ENCODE measurements around the gene ZNF500. TPM values are rescaled to one million over a fixed set of nuclear protein-coding genes. Genes with fewer than 3 reads are reported as not detected.

ZNF500 gene
- total RNA-seq, 8 experiments from 2014 or later, result 7.9 to 17.5 (median 9.0) TPM

DNA sequence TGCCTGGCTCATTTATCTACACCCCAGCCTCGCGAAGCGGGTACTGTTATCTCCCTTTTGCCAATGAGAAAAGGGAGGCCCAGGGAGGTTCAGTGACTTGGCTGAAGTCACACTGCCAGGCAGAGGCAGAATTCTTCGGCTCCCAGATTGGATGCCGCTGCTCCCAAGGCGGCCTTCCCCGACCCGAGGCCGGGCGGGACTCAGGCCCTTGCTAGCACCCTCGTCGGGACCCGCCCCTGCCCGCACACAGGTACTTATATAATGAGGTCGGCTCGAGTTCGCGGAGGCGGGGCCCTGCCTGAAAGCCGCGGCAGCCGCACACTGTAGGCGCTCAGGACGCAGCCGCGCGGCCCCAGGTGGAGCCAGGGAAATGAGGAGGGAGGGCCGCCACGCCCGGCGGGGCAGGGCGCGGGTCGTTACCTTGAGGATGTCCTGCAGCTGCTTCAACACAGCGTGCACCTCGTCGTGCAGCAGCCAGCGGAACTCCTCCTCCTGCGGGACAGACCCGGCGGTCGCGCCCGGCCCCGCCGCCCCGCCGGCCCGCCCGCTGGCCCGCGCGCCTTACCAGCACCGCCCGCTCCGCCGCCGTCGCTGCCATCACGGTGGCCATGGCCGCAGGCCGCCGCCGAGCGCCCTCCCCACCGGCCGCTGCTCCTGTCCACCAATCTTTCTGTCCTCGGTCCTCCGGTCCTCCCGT, 35.1 kb upstream of the ZNF500 start, which contains the start of gene ROGDI:
ROGDI (minus strand) TSS at position 672 of the 697 bp plus-strand sequence; CDS start at position 610, 62 bp downstream.
- Histone ChIP-seq H3K4me1 (replicated peaks in 1 of 2) (peaks cover 9% of the 10 kb centered on the region in 2 donors), H3K4me3 (peak within 1 kb of the TSS; percentile 58 to 88 (median 70)), H3K27ac (peak within 1 kb of the TSS; percentile 89 to 94)
- peak; percentile 37 to 60 (median 48) for ATAC-seq (replicated peaks in 6 of 8)
- WGBS, 10 experiments, result no CpG with 5 or more reads among the region's 70 CpGs
- in situ Hi-C loops (cut with MboI; ENCODE audit: low pct_unique_long_range_greater_than_20kb in 2 of 9, low sequenced_read_pairs in 9 of 9, unreplicated experiment in 9 of 9), result no loop called here

DNA sequence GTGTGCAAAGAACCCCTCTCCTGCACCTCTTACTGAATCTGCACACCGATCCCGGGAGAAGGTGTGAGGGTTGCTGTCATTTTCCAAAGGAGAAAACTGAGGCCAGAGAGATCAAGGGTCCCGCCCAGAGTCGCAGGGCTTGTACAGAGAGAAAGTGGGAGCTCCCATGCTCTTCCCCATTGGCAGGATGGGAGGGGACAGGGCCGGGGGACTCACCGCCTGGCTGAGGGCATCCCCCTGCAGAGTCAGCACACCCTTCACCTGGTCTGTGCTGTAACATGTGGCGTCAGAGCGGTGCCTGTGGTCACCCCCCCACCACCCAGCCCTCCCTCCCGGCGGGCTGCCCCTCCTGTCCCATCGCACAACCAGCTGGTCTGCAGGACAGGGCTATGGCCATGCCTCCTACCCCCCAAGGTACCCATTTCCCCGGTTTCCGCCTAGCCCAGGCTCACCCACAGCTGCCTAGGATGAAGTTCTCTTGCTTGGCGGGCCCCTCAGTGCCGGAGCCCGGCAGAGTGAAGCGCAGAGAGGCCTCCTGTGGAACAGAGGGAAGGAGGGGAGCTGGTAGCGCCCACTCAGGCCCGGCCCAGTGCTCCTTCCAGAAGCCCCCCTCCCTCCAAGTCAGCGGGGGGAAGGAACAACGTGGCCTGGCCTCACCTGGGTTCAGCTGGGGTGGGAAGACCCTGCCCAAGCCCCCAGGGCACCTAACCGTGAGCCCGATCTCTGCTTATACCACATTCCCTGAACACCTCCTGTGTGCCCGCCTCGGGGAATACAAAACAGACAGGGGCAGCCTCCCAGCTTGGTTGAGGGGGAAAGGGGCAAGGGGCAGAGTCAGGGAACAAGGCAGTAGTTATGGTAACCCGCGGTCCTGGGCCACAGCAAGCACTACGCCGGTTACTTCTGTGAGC, 34.3 kb upstream of the ZNF500 start:
- in situ Hi-C loops (cut with MboI; ENCODE audit: low pct_unique_long_range_greater_than_20kb in 2 of 9, low sequenced_read_pairs in 9 of 9, unreplicated experiment in 9 of 9), result no loop called here
- Histone ChIP-seq H3K4me1 (replicated peaks in 1 of 2) (peaks cover 9% of the 10 kb centered on the region in 2 donors), H3K27ac (peak overlapping the region; percentile 89 to 94), H3K4me3 (peak overlapping the region; percentile 58 to 88 (median 70))
- WGBS, 10 experiments, result 20 to 76% methylated on average over 2 to 4 of the region's 29 CpGs; no CpG with 5 or more reads in 8 of the 10 experiments
- ATAC-seq (replicated peaks in 6 of 8), result no peak

DNA sequence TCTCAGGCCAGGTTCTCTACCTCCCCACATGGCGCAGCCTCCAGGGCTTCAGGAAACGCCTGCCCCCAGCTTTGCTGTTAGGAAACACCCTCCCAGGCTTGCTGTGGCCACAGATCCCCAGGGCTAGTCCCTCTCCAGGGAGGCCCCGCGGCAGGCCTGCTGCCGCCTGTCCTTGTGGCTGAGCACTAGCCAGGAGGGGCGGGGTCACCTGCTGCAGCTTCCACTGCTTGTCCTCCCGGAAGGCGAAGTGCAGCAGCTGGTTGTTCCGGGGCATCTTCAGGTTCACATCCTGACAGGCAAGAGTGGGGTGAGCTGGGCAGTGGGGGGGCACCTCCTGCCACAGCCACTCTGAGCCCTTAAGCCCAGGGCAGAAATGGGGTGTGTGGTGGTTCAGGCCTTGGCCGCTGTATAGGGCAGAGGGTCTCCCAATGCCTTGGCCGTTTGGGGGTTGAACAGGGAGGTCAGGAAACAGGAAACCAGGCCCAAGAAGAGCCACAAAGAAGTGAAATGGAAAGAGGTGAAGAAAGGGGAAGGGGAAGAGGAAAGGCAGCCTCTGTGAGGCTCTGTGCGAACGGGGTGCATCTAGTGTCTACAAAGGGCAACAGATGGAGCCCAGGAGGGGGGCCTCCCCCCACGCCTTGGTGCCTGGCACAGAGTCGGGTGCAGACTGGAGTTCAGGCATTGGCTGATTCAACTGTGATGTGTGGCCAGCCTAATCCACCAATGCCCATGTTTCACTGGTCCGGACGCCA, 33.5 kb upstream of the ZNF500 start:
- Histone ChIP-seq H3K4me1 (replicated peaks in 1 of 2) (peaks cover 9% of the 10 kb centered on the region in 2 donors), H3K27ac (no peak overlapping the region), H3K4me3 (no peak overlapping the region)
- ATAC-seq (replicated peaks in 6 of 8), result peak in 1 of 8 experiments; percentile 4
- in situ Hi-C loops (cut with MboI; ENCODE audit: low pct_unique_long_range_greater_than_20kb in 2 of 9, low sequenced_read_pairs in 9 of 9, unreplicated experiment in 9 of 9), result no loop called here
- 70 to 100% (median 78%) methylated on average over 2 to 8 of the region's 17 CpGs; no CpG with 5 or more reads in 5 of the 10 experiments for WGBS, 10 experiments

DNA sequence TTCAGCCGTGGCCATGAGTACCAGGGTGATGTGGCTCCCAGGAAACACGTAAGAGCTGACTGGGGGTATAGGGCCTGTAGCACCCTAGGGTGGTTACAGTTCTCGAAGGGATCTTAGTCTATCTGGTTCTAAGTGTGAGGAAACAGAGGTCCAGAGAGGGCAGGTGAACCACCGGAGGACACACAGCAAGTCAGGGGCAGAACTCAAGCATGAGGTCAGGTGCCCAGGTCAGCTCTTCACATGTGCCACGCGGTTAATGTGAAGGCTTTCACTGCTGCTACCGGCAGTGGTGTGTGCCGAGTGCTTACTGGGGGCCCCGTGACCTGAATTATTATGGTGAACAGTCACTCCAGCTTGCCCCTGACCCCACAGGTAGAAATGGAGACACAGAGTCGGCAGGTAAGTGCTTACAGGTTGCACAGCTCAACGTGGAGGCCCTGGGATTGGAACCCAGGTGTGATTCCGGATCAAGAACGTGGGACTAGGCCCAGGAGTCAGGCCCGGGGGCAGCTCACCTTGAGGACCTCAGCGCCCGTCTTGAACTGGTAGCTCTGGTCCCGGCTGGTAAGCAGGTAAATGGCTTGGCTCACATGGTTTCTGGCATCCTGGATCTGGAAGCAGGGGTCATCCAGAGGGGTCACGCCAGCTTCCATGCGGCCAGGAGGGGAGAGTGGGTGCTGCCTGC, 32.4 kb upstream of the ZNF500 start:
- in situ Hi-C loops (cut with MboI; ENCODE audit: low pct_unique_long_range_greater_than_20kb in 2 of 9, low sequenced_read_pairs in 9 of 9, unreplicated experiment in 9 of 9), result no loop called here
- Histone ChIP-seq H3K27ac (no peak overlapping the region), H3K4me3 (no peak overlapping the region), H3K4me1 (replicated peaks in 1 of 2) (peaks cover 9% of the 10 kb centered on the region in 2 donors)
- WGBS, 10 experiments, result 90 to 100% (median 93%) methylated on average over 1 to 5 of the region's 19 CpGs; no CpG with 5 or more reads in 5 of the 10 experiments
- no peak for ATAC-seq (replicated peaks in 6 of 8)

DNA sequence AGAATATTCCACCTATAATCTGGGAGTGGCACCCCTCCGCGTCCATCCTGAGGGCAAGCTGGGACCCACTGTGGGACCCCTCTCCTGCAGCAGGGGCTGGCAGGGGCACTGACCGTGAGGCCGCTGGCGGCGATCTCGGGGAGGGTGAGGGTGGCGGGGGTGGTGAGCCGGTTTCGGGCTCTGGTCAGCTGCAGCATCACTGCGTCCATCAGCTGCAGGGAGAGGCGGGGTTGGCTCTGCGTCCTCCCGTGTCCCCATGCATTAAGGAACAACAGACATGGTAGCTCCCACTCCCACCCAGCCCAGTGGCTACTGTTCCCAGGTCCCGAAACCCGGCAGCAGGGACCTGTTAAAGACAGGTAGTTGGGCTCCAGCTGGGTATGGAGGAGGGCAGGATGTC, 31.5 kb upstream of the ZNF500 start:
- 100% methylated on average over 1 of the region's 16 CpGs; no CpG with 5 or more reads in 7 of the 10 experiments for WGBS, 10 experiments
- in situ Hi-C loops (cut with MboI; ENCODE audit: low pct_unique_long_range_greater_than_20kb in 2 of 9, low sequenced_read_pairs in 9 of 9, unreplicated experiment in 9 of 9), result no loop called here
- no peak for ATAC-seq (replicated peaks in 6 of 8)
- H3K4me3 ChIP-seq, result no peak overlapping the region
- peaks cover 7 to 9% of the 10 kb centered on the region in 2 donors for H3K4me1 ChIP-seq (replicated peaks in 1 of 2)
- no peak overlapping the region for H3K27ac ChIP-seq

DNA sequence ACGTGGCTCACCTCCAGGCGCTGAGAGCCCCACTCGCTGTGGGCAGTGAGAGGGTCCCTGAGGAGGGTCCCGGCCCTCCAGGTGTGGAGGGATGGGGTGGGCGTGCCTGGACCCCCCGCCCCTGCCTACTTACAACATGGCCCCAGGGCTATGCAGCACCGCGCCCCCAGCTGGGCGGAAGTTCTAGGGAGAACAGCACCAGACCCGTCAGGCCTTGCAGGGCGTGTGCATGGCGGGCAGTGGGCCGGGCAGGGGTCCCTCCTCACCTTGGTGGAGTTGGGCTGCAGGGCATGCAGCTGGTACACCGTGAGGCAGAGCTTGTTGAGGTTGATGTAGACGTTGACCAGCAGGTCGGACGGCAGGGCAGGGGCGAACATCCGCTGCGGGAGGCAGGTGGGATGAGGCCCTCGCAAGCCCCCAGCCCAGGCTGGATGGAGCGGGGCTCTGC, 30.9 kb upstream of the ZNF500 start:
- ATAC-seq (replicated peaks in 6 of 8), result no peak
- WGBS, 10 experiments, result 88 to 93% (median 89%) methylated on average over 3 to 6 of the region's 22 CpGs; no CpG with 5 or more reads in 7 of the 10 experiments
- H3K4me1 ChIP-seq (replicated peaks in 1 of 2), result peaks cover 3 to 9% of the 10 kb centered on the region in 2 donors
- in situ Hi-C loops (cut with MboI; ENCODE audit: low pct_unique_long_range_greater_than_20kb in 2 of 9, low sequenced_read_pairs in 9 of 9, unreplicated experiment in 9 of 9), result no loop called here
- no peak overlapping the region for H3K27ac ChIP-seq
- H3K4me3 ChIP-seq, result no peak overlapping the region

DNA sequence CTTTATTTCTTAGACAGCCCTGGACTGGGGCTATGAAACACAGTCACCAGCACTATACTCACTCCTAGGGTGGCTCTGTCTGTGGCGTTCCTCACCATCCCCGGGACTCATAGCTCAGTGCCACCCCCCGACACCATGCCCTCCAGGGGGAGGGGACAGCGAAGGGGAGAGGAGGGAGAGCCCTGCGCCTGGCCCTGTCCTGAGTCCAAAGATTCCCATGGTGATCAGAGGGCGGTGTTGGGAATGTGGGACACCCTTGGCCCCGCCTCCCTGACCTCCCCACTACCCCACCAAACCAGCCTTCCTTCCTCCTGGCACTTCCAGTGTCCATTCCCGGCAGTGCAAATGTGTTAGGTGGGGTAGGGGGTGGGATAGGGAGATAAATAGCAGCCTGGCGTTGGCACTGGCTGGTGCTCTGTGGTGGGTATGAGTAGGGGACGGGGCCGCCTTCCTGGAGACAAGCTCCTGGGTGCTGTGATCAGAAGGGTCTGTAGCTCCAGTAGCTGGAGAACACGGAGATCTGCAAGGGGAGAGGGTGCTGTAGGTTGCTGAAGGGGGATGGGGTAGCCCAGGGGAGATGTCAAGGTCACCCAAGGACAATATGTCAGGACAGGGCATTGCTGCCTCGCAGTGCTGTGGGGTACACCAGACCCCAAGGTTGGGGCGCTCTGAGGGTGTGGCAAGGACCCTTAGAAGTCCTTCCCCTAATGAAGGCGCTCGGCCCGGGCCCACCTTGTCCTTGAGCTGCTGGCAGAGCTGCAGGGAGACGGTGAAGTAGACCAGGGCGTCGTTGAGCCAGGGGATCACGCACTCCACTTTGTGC, 30.2 kb upstream of the ZNF500 start:
- ATAC-seq (replicated peaks in 6 of 8), result no peak
- H3K4me3 ChIP-seq, result no peak overlapping the region
- peaks cover 3 to 9% of the 10 kb centered on the region in 2 donors for H3K4me1 ChIP-seq (replicated peaks in 1 of 2)
- no peak overlapping the region for H3K27ac ChIP-seq
- WGBS, 10 experiments, result 87 to 100% methylated on average over 1 to 3 of the region's 21 CpGs; no CpG with 5 or more reads in 8 of the 10 experiments
- in situ Hi-C loops (cut with MboI; ENCODE audit: low pct_unique_long_range_greater_than_20kb in 2 of 9, low sequenced_read_pairs in 9 of 9, unreplicated experiment in 9 of 9), result no loop called here

DNA sequence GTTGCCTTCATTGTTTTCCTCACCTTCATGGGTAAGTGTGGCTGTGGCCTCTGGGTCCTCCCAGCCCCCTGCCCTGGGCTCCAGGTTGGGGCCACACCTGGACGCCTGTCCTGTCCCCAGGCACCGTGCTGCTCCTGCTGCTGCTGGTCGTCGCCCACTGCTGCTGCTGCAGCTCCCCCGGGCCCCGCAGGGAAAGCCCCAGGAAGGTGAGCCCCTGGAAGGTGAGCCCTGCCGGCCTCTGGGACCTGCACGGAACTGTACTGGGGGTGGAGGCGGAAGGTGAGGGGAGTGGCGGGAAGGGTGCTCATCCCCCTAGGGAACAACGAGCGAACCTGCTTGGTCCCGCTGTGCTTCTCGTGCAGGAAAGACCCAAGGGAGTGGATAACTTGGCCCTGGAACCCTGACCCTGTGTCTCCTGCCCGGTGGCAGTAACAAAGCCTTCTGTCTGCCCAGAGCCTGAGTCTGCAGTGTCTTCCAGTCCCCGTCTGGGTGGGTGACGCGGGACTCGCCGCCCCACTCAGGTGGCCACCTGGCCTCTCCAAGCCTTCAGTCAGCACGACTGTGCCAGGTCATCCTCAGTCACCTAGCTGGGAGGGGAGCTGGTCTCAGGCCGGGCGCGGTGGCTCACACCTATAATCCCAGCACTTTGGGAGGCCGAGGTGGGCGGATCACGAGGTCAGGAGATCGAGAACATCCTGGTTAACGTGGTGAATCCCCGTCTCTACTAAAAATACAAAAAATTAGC, 29.0 kb upstream of the ZNF500 start:
- Histone ChIP-seq H3K4me3 (no peak overlapping the region), H3K27ac (no peak overlapping the region), H3K4me1 (replicated peaks in 1 of 2) (peaks cover 0 to 3% of the 10 kb centered on the region in 2 donors)
- WGBS, 10 experiments, result 78 to 100% (median 80%) methylated on average over 1 to 7 of the region's 30 CpGs; no CpG with 5 or more reads in 5 of the 10 experiments
- in situ Hi-C loops (cut with MboI; ENCODE audit: low pct_unique_long_range_greater_than_20kb in 2 of 9, low sequenced_read_pairs in 9 of 9, unreplicated experiment in 9 of 9), result no loop called here
- ATAC-seq (replicated peaks in 6 of 8), result peak in 2 of 8 experiments; percentile 2 to 13

DNA sequence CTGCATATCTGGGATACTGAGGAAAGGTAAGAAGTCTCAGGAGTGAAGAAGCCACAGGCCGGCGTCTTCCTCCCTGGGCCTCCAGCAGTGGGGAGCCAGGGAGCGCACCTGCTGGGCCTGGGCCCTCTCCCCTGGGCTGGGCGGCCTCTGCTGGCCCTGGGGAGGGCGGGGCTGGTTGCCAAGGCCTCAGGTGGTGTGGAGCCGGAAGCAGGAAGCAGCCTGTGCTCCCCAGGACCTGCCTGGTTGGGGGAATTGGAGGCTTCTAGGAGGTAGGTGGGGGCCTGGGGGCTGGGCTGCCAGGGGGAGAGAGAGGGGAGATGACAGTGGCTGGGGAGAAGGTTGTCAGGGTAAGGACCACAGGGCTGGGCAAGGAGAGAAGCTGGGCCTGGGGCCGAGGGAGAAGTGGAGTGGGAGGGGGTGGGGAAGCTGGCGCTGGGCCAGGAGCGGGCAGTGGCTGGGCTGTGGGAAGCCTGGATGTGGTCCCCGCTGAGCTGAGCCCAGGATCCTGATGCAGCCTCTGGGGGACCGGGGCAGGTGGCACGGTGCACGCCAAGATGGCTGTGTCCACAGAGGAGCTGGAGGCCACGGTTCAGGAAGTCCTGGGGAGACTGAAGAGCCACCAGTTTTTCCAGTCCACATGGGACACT, 28.3 kb upstream of the ZNF500 start, which contains the start of gene SMIM22:
SMIM22 (plus strand) TSS at position 189 of the 647 bp plus-strand sequence; CDS start at position 555, 366 bp downstream.
- peak in 6 of 8 experiments; percentile 15 to 47 (median 27) for ATAC-seq (replicated peaks in 6 of 8)
- in situ Hi-C loops (cut with MboI; ENCODE audit: low pct_unique_long_range_greater_than_20kb in 2 of 9, low sequenced_read_pairs in 9 of 9, unreplicated experiment in 9 of 9), result no loop called here
- no peaks in the 10 kb centered on the region for H3K4me1 ChIP-seq (replicated peaks in 1 of 2)
- WGBS, 10 experiments, result no CpG with 5 or more reads among the region's 14 CpGs
- H3K4me3 ChIP-seq, result no peak within 1 kb of the TSS
- H3K27ac ChIP-seq, result no peak within 1 kb of the TSS

DNA sequence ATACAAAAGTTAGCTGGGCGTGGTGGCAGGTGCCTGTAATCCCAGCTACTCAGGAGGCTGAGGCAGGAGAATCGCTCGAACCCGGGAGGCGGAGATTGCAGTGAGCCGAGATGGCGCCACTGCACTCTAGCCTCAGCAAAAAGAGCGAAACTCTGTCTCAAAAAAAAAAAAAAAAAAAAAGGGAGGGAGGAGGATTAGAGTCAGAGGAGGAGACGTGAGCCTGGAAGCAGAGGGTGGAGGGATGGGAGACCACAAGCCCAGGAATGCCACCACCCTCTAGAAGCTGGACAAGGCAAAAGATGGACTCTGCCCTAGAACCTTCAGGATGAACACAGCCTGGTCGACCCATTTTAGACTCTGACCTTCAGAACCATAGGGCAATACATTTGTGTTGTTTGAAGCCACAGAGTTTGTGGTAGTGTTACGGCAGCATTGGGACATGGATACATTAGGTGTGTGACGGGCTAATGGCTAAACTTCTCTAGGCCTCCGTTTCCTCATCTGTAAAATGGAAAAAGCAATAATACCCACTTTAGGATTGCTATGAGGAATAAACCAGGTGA, 26.1 kb upstream of the ZNF500 start:
- H3K4me1 ChIP-seq (replicated peaks in 1 of 2), result no peaks in the 10 kb centered on the region
- 50 to 96% (median 80%) methylated on average over 2 to 10 of the region's 13 CpGs; no CpG with 5 or more reads in 1 of the 10 experiments for WGBS, 10 experiments
- no peak overlapping the region for H3K27ac ChIP-seq
- no peak overlapping the region for H3K4me3 ChIP-seq
- no peak for ATAC-seq (replicated peaks in 6 of 8)
- in situ Hi-C loops (cut with MboI; ENCODE audit: low pct_unique_long_range_greater_than_20kb in 2 of 9, low sequenced_read_pairs in 9 of 9, unreplicated experiment in 9 of 9), result no loop called here

Data from motor neuron (in vitro differentiated cells).